Stimulated activated CD4-positive, alpha-beta T cell treated with anti-CD3 and anti-CD28 coated beads, Interleukin-4, amount 100 ng/mL, for 48 hours (primary cell): Measurements from ENCODE around the gene SIRPA.

Source experiments
- DNase-seq, 2 donors: peaks; one replicate each; pipeline ENCODE4 v3.0.0-alpha.2; 2020; ENCODE audit warnings: low read depth in 2 of 2

The SIRPA gene

DNA sequence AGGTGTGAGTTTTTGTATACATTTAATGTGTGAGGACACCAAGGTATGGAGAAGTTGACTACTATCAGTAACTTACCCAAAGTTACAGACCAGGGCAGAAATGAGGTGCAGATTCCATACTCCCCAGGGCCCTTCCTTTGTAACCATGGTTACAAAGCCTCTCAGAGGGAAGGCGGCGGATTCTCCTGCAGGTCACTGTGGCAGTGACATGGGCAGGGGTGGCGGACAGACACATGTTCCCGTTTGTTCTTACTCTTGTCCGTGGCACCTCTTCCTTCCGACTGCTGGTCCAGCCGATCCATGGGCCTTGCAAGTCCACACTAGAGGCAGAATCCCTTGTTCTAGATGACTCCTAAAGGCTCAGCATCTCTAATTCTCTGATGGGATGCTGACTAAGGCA, 55.6 kb downstream of the SIRPA start:
- no peak for DNase-seq

DNA sequence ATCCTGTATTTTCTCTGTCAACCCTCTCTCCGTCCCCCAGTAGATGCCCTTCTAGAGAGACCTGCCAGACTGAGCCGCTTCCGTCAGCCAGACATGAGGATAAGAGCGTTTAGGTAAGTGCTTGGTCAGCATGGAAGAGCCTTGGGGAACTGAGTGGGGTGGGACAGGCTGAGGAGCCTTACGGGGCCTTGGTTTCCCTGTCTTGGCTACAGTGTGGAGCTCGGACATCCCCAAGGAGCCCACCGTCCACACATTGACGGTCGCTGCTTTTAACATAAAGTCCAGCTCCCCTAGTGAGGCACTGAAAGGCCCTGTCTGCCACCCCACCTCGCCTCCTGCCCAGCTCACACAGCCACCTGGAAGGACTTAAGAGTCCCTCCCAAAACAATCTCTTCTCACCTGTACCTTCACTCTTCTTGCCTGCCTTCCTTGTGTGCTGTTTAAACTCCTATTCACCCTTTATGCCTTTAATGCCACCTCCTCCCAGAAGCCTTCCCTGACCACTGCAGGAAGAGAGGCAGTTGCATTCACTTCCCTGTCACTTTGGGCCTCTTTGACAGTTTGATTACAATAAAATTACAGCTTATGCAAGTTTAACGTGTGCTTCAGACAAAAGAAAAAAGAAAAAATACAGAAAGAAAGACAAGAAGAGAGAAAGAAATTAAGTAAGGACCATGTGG, 56.4 kb downstream of the SIRPA start:
- no peak for DNase-seq

DNA sequence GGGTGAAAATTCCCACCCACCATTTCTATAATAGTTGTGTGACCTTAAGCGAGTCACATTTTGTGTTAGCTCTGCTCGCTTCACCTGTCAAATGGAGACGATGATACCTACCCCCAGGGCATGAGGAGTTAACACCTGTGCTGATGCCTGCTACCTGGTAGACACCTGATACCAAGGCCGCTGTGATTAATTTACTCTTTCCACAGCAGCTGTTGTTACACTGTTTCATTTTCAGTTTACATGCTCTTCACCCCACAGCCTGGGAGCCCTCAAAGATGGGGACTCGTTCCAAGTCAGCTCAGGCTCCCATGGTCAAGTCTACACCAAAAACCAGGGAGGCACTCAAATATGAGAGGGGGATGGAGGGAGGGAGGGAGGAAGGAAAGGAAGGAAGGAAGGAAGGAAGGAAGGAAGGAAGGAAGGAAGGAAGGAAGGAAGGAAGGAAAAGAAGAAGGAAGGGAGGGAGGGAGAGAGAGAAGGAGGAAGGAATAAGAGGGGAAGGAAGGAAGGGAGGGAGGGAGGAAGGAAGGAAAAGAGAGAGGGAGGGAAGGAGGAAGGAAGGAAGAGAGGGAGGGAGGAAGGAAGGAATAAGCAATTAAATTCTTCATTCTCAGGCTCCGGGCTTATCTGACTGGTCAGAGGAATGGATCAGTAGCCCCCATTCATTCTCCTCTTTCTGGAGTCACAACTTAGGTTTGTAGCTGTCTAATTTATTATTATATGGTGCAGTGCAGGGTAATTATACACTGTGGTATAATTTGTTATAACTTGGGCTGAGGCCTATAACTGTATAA, 57.7 kb downstream of the SIRPA start:
- no peak for DNase-seq

DNA sequence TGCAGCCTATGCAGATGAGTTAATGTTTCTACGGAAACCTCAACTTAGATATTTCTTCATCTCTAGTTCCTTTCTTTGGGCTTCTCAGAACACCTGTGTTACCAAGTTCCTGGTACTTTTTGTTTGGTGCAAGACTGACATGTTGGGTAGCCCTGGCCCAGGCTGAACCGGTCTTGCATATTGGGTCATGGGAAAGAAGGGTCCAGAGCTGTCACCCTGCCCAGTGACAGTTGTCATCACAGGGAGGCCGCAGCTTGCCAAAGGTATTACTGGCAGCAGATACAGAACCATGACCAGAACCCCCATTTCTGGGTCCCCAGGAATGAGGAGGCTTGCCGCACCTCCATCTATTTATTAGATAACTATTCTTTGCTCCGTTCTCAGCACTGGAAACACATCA, 58.4 kb downstream of the SIRPA start:
- no peak for DNase-seq

DNA sequence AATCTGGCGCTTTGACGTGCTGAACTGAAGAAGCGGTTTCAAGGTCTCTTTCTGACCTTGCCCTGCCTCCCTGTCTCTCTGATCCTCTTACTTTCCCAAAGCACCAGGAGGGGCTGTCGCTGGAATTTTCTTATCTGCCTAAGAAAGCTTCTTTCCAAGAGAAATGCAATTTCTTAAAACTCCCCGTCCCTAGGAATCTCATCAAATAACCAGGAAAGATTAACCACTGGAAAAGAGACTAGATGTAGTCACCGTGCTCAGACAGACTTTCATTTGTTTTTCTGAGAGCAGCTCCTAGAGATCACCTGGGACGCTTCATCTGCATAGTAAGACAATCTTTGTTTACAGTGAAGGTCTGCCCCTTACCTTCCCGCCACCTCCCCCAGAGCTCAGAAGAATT, 60.0 kb downstream of the SIRPA start:
- DNase-seq = no peak

DNA sequence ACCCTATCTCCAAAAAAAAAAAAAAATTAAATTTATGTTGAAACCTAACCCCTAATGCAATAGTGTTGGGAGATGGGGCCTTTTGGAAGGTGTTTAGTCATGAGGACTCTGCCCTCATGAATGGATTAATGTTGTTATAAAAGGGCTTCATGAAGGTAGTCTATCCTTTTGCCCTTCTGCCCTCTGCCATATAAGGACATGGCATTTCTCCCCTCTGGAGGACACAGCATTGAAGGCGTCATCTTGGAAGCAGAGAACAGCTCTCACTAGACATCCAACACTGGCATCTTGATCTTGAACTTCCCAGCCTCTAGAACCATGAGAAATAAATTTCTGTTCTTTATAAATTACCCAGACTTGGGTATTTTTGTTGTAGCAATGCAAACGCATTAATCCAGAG, 63.2 kb downstream of the SIRPA start:
- no peak for DNase-seq

DNA sequence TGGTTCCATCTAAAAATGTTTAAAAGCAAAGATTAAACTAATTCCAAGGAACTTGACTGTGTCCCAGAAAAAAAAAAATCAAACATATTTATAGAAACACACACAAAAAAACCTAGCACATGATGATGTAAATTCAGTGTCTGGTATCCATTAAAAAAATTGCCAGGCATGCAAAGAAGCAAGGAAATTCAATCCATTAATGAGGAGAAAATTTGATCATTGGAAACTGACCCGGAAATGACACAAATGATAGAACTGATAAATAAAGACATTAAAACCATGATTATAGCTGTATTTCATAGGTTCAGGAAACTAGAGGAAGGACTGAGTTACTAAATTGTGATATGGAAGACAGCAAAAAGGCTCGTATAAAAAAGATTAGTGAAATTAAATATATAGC, 63.9 kb downstream of the SIRPA start:
- no peak for DNase-seq

DNA sequence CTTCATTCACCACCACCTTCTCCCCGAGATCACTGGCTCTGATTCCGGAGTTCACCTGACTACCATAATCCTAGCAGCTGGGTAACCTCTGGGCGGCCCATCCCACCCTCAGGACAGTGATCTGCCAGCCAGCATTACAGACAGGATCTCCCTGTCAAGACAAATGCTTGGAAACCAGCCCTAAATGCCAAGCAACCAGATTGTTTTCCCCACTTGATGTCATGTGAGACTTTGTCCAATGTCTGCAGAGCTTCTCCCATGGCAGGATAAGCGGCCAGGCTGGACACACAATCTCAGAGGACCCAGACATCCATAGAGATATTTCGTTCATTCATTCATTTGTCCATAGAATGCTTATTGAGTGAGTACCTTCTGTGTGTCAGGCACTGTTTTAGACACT, 66.2 kb downstream of the SIRPA start:
- no peak for DNase-seq

DNA sequence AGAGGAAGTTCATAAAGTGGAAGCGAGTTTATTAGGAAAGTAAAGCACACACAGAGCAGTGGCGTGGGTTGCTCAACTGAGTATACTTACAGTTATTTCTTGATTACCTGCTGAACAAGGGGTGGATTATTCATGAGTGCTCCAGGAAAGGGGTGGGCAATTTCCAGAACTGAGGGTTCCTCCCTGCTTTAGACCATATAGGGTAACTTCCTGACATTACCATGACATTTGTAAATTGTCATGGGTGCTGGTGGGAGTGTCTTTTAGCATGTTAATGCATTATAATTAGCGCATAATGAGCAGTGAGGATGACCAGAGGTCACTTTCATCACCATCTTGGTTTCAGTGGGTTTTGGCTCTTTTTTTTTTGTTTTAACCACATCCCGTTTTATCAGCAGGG, 68.9 kb downstream of the SIRPA start:
- DNase-seq = no peak

DNA sequence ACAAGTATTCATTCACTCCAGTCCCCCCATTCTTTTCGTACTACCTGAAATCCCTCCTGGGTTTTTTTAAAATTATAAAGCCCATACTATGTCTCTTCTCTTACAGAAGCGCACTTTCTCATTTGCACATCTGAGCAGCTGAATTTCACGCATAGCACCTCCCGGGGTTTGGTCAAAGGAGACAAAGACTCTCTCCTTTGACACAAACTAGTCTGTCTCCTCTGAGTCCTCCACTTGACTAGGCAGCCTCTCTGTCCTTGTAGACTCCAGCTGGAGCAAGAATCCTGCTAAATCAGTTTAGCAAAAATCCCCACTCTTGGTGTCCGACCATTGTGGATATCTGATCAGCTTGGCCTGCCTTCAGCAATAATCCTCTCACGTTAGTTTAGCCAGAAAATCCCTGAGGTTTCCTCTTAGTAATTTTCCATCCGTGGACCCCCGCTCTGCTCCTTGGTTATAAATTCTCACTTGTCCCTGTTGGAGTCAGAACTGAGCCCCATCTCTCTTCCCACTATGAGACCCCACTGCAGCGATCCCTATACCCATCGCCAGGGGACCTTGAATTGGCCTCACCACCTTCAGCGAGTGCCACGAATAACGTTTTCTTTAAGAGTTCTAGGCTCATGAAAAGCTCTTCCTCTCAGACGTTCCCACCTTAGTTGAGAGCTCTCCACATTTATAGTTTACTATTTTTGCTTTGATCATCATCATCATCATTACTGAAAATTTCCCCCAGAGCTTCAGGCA, 69.6 kb downstream of the SIRPA start:
- DNase-seq = no peak

DNA sequence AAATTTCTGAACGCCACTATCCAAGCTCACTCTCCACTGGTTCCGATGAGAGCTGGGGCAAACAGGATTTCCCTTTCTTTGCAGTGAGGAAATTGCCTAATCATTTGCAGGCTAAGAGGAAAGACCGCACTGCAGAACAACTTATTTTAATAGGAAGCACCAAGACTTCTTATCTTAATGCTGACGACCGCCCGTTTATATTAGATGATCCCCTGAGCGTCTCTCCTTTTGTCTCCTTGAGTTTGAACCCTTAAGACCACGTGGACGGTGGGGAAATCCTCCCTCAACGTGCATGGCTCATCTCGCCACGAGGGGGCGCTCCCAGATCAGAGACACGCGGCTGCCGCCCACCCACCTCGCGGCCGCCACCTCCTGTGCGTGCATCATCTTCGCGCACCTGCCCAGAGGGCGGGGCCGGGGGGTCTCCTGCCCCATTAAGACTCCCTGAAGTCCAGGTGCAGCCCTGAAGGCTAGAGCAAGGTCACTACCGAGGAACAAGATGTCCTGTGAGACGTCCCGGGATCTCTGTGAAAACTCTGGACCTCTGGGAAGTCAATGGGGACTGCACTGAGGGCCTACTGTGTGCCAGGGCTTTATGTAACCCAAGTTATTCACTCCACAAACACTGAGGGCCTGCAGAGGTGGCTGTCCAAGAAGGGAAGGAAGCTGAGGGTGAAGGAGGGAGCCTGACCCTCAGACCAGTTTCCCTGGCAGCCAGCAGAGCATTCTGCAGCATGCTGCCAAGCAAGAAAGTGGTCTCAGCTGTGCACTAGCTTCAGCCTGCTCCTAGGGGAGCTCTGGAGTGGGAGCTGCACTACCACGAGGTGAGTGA, 70.5 kb downstream of the SIRPA start:
- peak; percentile 81 to 87 for DNase-seq

DNA sequence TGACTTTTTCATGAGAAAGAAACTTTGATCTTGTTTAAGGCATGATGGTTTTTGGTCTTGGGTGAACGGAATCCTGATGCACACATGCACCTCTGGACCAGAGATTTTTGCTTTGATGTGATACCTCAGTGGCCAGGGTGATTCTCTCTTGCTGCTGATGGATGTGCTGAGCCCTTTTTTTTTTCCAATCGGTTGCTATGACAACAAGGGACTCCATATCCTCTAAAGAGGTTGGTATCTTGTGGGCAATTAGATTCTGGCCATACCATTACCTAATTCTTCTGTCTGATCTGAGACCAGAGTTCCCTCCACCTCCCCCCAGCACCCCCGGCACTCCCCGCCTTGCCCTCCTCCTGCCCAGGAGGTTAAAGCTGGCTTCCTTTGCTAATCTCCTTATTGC, 73.8 kb downstream of the SIRPA start:
- DNase-seq = no peak

DNA sequence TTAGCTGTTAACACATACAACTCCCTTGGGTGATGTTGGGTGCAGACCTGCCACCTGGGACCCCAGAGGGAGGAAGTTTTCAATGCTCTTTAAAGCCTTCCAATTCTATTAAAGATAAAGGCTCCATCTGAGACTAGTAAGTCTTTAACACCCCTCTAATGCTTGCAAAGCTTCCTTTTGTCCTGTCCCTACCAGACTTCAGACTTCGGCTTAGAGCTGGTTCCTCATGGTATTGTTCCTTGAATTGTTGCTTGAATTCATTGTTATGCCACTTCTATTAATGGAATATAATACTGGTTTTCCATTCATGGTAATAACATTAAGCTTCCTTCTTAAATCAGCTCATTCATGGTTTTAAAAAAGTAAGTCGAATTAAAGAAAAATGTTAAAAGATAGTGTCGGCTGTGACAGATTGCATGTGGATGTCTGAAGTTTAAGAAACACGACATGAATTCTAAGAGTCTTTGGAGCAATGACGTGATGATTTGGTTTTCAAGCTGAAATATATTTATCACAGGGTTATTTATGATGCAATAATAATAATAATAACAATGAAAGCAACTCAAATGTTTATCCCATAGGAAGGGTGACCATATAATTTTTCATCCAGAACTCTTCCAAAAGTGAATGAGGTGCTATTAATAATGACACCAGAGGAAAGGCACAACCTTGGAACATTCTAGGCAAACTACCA, 76.8 kb downstream of the SIRPA start:
- DNase-seq = no peak

DNA sequence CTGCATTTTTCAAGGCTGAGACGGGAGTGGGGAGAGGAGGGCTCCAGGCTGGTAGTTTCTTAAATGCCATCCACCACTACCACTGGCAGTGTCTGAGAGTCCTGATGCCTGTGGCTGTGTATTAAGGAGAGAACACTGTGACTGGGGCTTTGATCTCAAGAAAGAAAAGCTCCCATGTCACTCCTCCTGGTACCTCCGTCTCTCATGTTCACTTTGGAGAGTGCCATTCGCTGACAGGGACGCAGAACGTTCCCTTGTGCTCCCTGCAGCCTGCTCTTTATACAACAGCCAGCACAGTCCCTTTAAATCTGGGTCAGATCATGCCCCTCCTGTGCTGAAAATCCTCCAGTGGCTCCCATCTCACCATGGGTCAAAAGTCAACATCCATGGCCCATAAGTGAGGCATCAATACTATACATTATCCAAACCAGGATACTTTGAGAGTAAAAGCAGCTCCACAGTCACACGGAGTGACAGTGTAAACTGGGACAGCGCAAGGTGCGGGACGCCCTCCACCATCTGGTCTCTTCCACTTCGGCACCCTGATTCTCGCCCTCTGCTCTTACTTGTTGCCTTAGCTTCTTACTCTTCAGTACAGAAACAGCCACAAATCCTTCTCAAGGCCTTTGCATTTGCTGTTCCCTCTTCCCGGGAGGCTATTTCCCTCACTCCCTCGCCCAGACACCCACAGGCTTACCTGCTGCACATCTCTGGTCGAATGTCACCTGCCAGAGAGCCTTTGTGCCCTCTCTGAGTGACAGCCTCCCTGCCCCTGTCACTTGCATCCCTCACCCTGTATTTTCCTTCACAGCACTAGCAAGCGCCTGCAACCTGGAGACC, 78.6 kb downstream of the SIRPA start:
- DNase-seq = no peak

DNA sequence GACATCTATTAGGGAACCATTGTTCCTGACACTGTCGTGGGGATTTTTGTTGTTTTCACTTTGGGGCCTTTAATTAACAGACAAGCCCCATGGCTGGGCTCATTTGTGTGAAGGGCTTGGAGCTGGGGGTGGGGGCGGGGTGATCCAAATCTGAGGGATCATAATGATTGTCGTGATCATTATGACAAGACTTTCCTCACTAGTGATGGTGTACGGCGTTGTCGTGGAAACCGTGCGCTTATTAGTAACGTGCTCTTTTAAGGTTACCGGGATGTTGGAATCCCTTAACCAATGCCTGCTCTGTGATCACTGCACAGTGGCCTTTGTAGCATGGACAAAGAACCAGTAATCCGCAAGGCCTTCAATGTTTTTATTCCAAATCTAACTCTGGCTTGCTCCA, 80.1 kb downstream of the SIRPA start:
- no peak for DNase-seq

DNA sequence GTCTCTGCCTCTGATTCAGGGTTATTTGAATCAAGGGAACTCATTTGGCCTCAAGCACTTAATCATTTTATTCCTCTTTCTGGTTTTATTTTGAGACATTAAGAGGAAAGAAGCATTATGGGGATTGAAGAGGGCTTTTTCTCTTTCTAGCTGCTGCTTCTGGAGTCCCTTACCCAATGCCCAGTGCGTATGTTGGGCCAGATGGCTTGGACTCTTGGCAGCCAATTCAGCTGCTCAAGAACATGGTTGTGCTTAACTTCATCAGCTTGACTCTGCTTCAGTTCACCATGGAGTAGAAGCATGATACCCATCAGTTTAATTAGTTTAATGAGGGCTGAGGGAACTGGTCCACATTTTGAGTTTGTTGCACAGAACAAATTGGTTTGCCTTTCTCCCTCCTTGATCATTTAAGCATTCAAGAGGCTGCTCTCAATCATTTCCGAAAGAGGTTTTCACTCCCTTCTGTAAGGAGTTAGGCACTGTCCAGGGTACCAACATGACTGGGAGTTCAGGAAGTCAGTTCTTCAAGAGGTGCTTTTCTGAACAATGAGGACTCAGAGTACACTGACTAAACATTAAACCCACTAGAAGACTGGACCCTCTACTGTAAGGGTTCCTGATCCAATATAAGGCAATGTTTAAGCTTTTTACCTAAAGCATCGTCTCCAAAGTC, 84.0 kb downstream of the SIRPA start:
- no peak for DNase-seq

DNA sequence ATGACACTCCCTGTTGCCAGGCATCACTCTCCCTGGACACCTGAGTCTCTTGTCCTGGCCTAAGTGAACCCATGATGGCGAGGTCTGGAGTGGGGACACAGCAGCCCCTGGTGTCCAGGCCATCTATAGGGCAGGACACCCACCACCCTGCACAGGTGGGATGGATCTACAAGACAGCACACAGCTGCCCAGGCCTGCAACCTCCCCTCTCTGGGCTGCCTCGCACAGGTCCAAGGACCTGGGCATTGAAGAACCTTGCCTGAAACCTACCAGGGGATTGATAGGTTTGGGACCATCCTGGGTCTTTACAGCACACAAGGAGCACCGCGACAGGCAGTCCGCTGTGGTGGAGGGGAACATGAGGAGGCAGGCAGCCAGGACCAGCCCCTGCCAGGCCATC, 87.5 kb downstream of the SIRPA start:
- DNase-seq = no peak

DNA sequence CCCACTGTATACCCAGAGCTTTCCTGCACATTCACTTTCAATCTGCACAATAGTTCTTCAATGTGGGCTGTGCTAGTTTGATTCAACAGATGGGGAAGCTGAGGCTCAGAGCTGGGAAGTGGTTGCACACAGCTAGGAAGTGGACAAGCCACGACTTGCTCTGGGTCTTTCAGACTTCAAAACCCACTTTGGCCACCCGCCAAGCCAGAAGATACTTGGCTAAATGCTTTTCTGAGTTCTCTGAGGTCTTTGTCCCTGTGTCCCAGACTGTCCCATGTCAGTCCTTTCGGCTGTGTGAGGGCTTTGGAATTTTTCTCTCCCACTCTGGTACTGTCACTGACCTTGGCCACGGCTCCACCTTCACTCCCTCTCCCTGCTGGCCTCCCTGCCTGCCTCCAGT, 88.1 kb downstream of the SIRPA start:
- DNase-seq = no peak

DNA sequence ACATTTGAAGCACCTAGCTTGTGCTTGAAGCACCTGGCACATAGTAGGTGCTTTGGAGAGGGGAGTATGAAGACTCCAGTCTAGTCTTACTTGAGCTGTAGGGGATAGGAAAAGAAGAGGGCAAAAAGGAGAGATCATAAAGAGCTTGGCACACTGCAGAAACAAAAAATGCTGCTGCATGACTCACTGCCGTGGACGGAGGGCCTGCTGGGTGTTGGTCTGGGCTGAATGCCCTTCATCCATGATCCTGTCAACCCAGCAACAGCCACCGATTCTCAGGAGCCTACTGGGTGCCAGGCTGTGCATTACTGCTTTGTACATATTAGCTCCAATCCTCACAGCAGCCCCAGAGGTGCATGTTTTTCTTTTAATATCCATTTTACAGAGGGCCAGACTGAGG, 92.6 kb downstream of the SIRPA start:
- DNase-seq = no peak
